Eye (tissue), 1 donor: ENCODE measurements around the gene NOMO2.
"Not testable (repeated sequence)": the region's sequence is repeated elsewhere in the genome, so short reads cannot be mapped to it uniquely, and the experiment has no call there.

Experiments
- DNase-seq: peaks from one replicate; pipeline ENCODE4 v3.0.0-alpha.2; 2015

Gene NOMO2

DNA sequence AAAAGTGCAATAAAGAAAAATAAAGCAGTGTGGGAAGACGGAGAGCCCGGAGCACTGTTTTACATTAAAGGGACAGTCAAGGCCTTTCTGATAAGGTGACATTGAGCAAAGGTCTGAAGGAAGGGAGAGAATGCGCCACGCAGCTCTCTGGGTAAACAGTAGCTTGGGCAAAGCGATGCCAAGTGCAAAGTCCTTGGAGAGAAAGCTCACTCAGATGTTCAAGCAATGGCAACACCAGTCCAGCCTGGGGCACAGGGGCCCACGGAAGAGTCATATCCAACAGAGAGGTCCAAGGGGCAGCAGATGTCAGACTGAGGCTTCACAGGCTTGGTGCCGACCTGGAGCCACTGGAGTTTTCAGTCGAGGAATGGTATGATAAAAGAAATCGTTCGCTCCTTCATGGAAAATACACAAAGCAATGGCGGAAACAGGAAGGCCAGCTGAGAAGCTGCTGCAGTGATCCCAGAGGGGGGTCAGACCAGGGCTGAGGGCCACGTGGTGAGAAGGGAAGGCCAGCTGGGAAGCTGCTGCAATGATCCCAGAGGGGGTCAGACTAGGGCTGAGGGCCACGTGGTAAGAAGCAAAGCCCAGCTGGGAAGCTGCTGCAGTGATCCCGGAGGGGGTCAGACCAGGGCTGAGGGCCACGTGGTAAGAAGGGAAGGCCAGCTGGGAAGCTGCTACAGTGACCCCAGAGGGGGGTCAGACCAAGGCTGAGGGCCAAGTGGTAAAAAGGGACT, 40.3 kb downstream of the NOMO2 start:
- not testable (repeated sequence) for DNase-seq

- not testable (repeated sequence) for DNase-seq
Observed at GRCh38 chr16:18518536-18519283, 43.2 kb downstream of the NOMO2 start.

DNA sequence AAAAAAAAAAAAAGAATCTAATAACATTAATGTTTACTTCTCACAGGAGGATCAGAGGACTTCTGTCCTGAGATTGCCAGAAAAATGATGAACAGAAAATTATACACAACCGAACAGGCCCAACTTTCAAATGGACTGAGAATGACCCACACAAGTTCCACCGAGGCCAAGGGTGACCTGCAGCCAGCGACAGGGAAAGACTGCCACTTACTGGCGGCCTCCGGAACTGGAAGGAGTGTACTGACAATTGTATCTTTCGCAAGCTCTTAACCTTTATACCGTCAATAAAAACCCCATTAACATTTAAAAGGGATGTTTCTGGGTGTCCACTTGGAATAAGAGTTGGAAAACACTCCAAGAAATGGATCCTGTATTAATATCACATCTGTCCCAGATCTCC, 63.5 kb downstream of the NOMO2 start:
- not testable (repeated sequence) for DNase-seq

DNA sequence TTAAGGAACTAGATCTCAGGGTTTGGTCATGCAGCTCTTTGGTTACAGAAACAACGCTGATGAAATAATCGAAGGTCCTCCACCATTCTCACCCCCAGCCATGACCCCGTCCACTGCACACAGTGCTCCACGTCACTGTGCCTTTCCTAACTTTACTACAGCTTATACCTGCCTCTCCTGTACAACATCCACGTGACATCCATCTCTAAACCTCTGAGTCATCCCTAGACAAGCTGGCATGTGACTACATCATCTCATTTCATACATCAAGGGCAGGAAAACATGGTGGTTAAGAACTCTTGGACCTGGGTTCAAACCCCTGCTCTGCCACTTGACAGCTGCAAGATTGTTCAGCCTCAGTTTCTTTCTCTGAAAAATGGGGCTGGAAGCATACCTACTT, 64.9 kb downstream of the NOMO2 start:
- DNase-seq: not testable (repeated sequence)

DNA sequence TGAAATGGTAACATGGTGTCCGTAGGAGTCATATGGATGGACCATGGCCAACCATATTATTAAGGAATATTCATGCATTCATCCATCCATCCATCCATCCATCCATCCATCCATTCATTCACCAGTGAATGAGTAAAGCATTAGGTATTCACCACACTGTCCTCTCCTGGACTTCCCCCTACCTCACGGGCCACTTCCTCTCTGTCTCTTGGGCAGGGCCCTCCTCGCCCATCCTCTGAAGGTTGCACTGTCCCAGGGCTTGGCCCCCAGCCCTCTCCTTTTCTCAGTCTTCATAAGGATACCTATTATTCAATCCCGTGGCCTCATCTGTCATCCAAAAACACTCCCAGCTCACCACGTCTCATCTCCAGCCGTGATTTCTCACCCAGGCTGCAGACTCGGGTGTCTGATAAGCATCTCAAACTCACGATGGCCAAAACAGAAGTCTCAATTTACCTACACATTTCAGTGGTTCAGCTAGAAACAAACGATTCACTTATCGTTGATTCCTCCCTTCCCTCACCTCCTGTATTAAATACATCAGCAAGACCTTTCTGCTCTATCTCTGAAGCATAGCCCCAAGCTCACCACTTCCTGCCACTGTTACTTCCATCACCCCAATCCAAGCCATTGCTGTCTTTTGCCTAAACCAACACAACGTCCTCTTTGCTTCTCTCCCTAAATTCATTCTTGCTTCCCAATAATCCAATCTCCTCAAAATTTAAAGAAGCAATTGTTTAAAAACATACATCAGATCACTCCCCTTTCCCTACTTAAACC, 69.6 kb downstream of the NOMO2 start:
- not testable (repeated sequence) for DNase-seq

- DNase-seq: not testable (repeated sequence)
Observed at GRCh38 chr16:18436025-18436424, 125.9 kb downstream of the NOMO2 start.

GRCh38 chr16:18415827-18416226, 146.1 kb downstream of the NOMO2 start:
- DNase-seq: not testable (repeated sequence)

DNA sequence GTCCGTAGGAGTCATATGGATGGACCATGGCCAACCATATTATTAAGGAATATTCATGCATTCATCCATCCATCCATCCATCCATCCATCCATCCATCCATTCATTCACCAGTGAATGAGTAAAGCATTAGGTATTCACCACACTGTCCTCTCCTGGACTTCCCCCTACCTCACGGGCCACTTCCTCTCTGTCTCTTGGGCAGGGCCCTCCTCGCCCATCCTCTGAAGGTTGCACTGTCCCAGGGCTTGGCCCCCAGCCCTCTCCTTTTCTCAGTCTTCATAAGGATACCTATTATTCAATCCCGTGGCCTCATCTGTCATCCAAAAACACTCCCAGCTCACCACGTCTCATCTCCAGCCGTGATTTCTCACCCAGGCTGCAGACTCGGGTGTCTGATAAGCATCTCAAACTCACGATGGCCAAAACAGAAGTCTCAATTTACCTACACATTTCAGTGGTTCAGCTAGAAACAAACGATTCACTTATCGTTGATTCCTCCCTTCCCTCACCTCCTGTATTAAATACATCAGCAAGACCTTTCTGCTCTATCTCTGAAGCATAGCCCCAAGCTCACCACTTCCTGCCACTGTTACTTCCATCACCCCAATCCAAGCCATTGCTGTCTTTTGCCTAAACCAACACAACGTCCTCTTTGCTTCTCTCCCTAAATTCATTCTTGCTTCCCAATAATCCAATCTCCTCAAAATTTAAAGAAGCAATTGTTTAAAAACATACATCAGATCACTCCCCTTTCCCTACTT, 152.2 kb downstream of the NOMO2 start:
- not testable (repeated sequence) for DNase-seq

DNA sequence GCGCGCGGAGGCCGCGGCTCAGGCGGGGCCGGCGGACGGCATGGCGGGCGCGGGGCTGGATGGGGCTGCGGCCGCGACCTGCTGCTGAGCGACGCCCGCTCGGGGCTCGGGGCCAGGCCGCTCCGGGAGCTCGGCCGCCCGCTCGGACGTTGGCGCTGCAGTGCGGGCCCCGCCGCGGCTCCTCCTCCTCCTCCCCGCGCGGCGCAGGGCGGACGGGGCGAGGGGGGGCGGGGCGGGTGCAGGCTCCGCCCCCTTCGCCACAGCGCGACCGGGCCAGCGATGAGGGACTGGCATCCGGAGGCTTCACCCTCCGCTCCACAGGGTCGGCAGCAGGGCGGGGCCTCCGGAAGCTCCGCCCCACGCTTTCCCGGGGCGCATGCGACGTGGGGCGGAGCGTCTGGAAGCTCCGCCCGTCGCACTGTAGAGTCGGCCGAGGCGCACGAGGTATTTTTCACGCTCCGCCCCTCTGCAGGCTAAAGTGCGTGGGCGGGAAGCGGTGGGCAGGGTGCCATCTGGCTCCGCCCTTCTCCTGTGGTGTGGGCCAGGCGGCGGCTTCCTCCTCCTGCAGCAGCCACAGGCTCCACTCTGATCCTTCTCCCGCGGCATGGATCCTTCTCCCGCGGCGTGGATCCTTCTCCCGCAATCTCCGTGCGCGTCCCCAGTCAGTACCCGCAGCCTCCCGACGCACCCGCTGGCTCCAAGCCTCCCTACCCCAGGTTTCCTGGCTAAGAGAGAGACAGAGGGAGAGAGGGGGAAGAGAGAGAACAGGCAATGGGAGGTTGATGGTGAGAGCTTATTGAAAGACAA, 159.8 kb downstream of the NOMO2 start:
- not testable (repeated sequence) for DNase-seq

DNA sequence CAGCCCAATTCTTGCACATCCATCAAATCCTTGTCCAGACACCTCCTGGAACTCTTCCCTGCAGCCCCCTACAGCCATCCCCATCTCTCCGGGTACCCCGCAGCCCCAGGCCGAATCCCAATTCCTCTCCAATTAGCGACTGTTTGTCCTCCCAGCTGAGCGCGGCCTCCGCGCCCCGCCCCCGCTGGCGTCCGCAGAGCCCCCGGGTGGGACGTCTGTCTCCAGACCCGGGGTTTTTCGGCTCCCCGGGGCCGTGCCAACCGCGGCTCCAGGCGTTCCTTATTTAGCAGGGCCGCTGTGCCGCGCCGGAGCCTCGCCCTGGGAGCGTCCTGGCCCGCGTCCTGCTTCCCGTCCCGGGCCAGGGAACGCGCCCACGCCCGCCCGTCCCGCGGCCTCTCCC, 160.7 kb downstream of the NOMO2 start:
- DNase-seq: not testable (repeated sequence)

DNA sequence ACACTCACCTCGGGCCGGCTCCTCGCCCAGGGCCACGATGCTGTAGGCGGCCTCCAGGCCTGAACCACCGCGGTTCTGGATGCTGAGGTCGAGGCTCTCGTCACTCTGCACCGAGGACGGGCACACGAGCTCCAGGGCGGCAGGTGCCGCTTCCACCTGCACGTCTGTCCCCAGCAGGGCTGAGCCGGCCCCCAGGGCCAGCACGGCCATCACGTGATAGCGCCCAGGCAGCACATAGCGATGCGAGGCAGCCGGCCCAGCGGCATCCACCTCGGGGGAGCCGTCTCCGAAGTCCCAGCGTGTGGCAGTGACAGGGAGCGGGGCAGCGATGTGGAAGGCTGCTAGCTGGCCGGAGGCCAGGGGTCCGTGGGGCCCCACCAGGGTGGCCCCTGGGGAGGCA, 167.5 kb downstream of the NOMO2 start:
- not testable (repeated sequence) for DNase-seq

DNA sequence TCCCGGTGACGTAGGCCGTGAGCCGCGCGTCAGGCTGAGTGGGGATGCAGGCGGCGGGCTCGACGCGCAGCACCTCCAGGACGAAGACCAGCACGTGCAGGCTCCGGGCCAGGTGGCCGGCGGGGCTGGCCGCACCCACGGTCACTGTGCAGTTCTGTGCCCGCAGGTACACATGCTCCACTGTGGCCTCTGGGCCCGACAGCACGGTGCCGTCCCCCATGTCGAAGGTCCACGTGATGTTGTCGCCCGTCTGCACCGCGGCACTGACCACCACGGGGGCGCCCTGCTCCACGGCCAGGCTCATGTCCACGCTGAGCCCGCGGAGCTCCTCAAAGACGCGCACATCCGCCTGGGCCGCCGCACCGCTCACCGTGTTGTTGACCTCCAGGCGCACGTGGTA, 174.1 kb downstream of the NOMO2 start:
- DNase-seq: not testable (repeated sequence)

DNA sequence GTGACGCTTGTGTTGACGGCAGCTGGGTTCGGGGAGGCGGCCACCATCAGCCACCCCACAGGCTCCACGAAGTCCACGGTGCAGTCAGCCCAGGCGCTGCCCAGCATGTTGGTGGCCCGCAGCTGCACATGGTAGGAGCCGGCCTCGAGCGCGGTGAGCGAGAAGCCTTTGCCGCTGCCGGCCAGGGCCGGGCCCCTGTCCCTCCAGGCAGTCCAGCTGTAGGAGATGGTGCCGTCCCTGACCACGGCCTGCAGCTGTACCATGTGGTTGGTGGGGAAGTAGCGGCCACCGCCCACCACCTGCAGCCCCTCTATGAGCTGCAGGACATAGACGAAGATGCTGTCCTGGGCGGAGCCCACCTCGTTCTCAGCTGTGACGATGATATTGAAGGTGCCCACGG, 175.4 kb downstream of the NOMO2 start:
- DNase-seq: not testable (repeated sequence)

DNA sequence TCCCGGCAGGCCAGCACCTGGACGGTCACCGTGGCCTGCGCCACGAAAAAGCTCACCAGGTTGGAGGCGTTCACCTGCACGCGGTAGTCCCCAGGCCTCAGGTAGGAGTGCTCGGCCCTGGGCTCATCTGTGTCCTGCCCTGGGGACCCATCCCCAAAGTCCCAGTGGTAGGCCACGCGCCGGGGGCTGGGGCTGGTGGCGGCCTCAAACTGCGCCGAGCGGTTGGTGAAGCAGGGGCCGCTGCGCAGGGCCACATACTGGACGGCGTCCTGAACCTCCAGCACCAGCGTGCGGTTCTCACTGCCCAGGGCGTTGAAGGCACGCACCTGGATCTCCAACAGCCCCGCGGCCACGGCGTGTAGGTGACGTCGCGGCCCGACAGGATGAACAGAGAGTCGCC, 176.6 kb downstream of the NOMO2 start:
- not testable (repeated sequence) for DNase-seq

DNA sequence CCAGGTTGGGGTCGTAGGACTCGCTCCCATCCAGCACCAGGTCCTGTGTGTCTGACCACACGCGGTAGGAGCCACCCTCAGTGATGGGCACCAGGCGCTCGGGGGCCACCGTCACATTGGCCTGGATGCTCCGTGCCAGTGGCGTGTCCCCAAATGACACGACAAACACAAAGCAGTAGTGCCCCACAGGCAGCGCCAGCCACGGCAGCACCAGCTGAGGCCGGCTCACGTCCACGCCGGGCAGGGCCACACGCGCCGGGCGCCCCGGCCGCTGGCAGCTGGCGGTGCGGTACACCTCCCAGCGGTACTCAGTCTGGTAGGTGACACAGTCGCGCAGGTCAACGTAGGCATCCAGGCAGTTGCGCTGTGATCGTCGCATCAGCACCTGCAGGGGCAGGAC, 177.0 kb downstream of the NOMO2 start:
- DNase-seq: not testable (repeated sequence)

DNA sequence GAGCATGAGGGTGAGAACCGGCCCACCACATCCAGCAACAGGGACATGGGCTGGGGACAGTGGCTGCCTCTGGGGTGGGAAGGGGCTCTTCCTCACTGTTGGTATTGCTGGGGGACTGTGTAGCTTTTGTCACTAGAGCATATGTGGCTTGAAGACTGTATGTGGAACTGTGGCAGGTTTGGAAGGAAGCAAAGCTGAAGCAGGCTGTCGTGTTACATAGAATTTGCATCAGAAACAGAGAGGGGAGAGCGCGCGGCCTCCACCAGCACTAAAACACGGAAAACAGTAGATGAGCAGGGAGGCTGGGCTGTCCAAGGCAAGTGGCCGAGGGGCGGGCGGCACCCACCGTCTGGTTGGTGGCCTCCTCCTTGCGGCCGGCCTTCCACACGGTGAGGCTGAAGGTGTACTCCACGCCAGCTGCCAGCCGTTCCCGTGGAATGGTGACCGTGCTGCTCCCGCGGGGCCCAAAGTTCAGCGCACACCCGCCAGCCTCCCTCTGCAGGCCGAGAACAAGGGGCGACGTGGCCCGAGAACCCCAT, 177.7 kb downstream of the NOMO2 start:
- DNase-seq: not testable (repeated sequence)

DNA sequence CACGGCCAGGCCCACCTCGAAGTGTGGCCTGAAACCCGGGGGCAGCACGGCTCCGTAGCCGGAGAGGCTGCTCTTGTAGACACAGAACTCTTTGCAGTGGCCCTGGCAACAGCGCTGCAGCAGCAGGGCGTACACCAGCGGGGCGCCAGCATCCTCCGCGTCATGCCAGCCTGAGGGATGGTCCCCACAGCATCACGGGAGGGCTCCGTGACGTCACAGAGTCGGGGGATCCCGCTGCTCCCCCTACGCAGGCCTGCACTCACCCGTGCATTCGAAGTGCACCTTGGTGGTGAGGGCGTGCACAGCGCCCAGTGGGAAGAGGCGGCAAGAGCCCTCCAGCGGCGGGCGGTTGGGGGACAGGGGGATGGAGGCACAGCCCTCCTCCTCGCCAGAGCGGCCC, 179.2 kb downstream of the NOMO2 start:
- DNase-seq: peak; percentile 0
